Smooth muscle cell (in vitro differentiated cells): Measurements from ENCODE around the gene CHST11. TPM values are rescaled to one million over a fixed set of nuclear protein-coding genes. Genes with fewer than 3 reads are reported as not detected.

Source experiments
- DNase-seq: peaks from one replicate; lab custom pipeline; 2025; ENCODE audit not compliant: unreplicated experiment; lab: John Stamatoyannopoulos, UW
- H2AFZ ChIP-seq: fragments of 200-600 bp; sonication (generic); 2 replicates; pipeline ENCODE4 v1.6.0; 2016; ENCODE audit warnings: antibody characterized with exemption, low read depth, mild to moderate bottlenecking
- H3F3A ChIP-seq: fragments of 200-600 bp; sonication (generic); 2 replicates; pipeline ENCODE4 v1.6.0; 2017; ENCODE audit warnings: antibody characterized with exemption, low read depth
- H3K27ac ChIP-seq: fragments of 200-600 bp; sonication (generic); 2 replicates; pipeline ENCODE4 v1.5.1; 2016; ENCODE audit warnings: low read depth, mild to moderate bottlenecking
- H3K27me3 ChIP-seq: fragments of 200-600 bp; sonication (generic); 2 replicates; pipeline ENCODE4 v1.6.1; 2016; ENCODE audit warnings: low read depth, mild to moderate bottlenecking
- H3K36me3 ChIP-seq: fragments of 200-600 bp; sonication (generic); 2 replicates; pipeline ENCODE4 v1.5.1; 2016; ENCODE audit warnings: low read depth
- H3K4me1 ChIP-seq: fragments of 200-600 bp; sonication (generic); 2 replicates; pipeline ENCODE4 v1.5.1; 2016; ENCODE audit warnings: low read depth
- H3K4me2 ChIP-seq: fragments of 200-600 bp; sonication (generic); 2 replicates; pipeline ENCODE4 v1.6.0; 2016; ENCODE audit warnings: mild to moderate bottlenecking
- H3K4me3 ChIP-seq: fragments of 200-600 bp; sonication (generic); 2 replicates; pipeline ENCODE4 v1.5.1; 2016; ENCODE audit warnings: mild to moderate bottlenecking
- H3K79me2 ChIP-seq: fragments of 200-600 bp; sonication (generic); 2 replicates; pipeline ENCODE4 v1.6.0; 2016; ENCODE audit warnings: low read depth, mild to moderate bottlenecking
- H3K9ac ChIP-seq: fragments of 200-600 bp; sonication (generic); 2 replicates; pipeline ENCODE4 v1.6.0; 2016; ENCODE audit warnings: low read depth
- H3K9me3 ChIP-seq: fragments of 200-600 bp; sonication (generic); replicated peaks from 2 replicates; pipeline ENCODE4 v1.5.1; 2016; ENCODE audit warnings: low read depth
- H4K20me1 ChIP-seq: fragments of 200-600 bp; sonication (generic); 2 replicates; pipeline ENCODE4 v1.6.0; 2016; ENCODE audit warnings: low read depth
- WGBS: methylation state at CpG from one replicate; pipeline ENCODE4 v1.1.7; 2016; ENCODE audit warnings: low lambda C conversion rate; 5-methylcytosine and 5-hydroxymethylcytosine counted together
- polyA plus RNA-seq: library from polyadenylated mRNA; unstranded; fragments of >200 nt; fragmentation: Nextera tagmentation; extraction: Ambion mirVana; gene quantifications from 2 replicates; pipeline ENCODE4 v1.2.1, GENCODE V29; 2016
- total RNA-seq: library from RNA; depleted of rRNA; stranded (reverse); fragments of >200 nt; gene quantifications from 2 replicates; pipeline ENCODE4 v1.2.3, GENCODE V29; 2014
- TF ChIP-seq, protein P1 (sequence below): fragments of 200-600 bp; sonication (generic); IDR thresholded peaks from 2 replicates; pipeline ENCODE4 v1.5.1; 2017; ENCODE audit warnings: borderline replicate concordance, mild to moderate bottlenecking, antibody characterized with exemption; ENCODE audit not compliant: insufficient read depth, poor library complexity, severe bottlenecking

The CHST11 gene
- total and polyA plus RNA-seq, 2 experiments from 2014 or later = 6.9 to 10.2 TPM

DNA sequence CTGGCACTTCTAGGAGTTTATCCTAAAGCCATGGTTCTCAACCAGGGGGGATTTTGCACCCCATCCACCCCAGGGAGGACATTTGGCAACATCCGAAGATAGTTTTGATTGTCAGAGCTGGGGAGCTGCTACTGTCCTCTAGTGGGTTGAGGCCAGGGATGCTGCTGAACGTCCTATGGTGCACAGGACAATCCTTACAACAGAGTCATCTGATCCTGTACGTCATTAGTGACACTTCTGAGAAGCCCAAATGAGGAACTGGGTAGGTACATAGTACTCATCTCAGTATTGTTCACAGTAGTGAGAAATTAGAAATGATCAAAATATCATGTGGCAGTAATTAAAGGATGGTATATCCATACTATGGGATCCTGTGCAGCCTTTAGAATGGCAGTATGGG is 185.1 kb downstream of the CHST11 start:
- Histone ChIP-seq H2AFZ (no peak overlapping the region), H3K79me2 (no peaks in the 10 kb centered on the region), H3K9ac (no peak overlapping the region), H3K27me3 (no peaks in the 10 kb centered on the region), H3K4me2 (no peak overlapping the region), H3F3A (no peaks in the 10 kb centered on the region), H3K27ac (no peak overlapping the region), H3K36me3 (no peaks in the 10 kb centered on the region), H3K4me1 (no peaks in the 10 kb centered on the region), H3K4me3 (no peak overlapping the region), H3K9me3 (no peaks in the 10 kb centered on the region), H4K20me1 (peaks cover 13% of the 10 kb centered on the region)
- DNase-seq = no peak
- TF ChIP-seq, protein P1, sequence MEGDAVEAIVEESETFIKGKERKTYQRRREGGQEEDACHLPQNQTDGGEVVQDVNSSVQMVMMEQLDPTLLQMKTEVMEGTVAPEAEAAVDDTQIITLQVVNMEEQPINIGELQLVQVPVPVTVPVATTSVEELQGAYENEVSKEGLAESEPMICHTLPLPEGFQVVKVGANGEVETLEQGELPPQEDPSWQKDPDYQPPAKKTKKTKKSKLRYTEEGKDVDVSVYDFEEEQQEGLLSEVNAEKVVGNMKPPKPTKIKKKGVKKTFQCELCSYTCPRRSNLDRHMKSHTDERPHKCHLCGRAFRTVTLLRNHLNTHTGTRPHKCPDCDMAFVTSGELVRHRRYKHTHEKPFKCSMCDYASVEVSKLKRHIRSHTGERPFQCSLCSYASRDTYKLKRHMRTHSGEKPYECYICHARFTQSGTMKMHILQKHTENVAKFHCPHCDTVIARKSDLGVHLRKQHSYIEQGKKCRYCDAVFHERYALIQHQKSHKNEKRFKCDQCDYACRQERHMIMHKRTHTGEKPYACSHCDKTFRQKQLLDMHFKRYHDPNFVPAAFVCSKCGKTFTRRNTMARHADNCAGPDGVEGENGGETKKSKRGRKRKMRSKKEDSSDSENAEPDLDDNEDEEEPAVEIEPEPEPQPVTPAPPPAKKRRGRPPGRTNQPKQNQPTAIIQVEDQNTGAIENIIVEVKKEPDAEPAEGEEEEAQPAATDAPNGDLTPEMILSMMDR = no peak
- 75% methylated on average over 3 of the region's 3 CpGs for WGBS

GRCh38 chr12:104643093-104643818 is 186.5 kb downstream of the CHST11 start:
- no peaks in the 10 kb centered on the region for H3F3A ChIP-seq
- 94% methylated on average over 8 of the region's 8 CpGs for WGBS
- H3K4me3 ChIP-seq = no peak overlapping the region
- TF ChIP-seq, protein P1 = no peak
- no peaks in the 10 kb centered on the region for H3K79me2 ChIP-seq
- H3K4me2 ChIP-seq = no peak overlapping the region
- H3K9ac ChIP-seq = no peak overlapping the region
- DNase-seq = no peak
- no peak overlapping the region for H3K27ac ChIP-seq
- peaks cover 15% of the 10 kb centered on the region for H4K20me1 ChIP-seq
- H3K4me1 ChIP-seq = no peaks in the 10 kb centered on the region
- no peak overlapping the region for H2AFZ ChIP-seq
- no peaks in the 10 kb centered on the region for H3K9me3 ChIP-seq
- no peaks in the 10 kb centered on the region for H3K27me3 ChIP-seq
- no peaks in the 10 kb centered on the region for H3K36me3 ChIP-seq

- Histone ChIP-seq H3F3A (no peaks in the 10 kb centered on the region), H2AFZ (no peak overlapping the region), H3K9me3 (no peaks in the 10 kb centered on the region), H3K4me2 (no peak overlapping the region), H3K4me1 (no peaks in the 10 kb centered on the region), H3K27ac (no peak overlapping the region), H3K9ac (no peak overlapping the region), H3K4me3 (no peak overlapping the region), H3K79me2 (no peaks in the 10 kb centered on the region), H4K20me1 (peaks cover 15% of the 10 kb centered on the region), H3K27me3 (no peaks in the 10 kb centered on the region), H3K36me3 (no peaks in the 10 kb centered on the region)
- no peak for DNase-seq
- TF ChIP-seq, protein P1 = no peak
- 88% methylated on average over 12 of the region's 12 CpGs for WGBS
Observed at GRCh38 chr12:104643819-104644669, 187.3 kb downstream of the CHST11 start.
